ELF-1 (cell line): Measurements from ENCODE around the gene CCDC74A.
"Not testable (repeated sequence)": the region's sequence is repeated elsewhere in the genome, so short reads cannot be mapped to it uniquely, and the experiment has no call there.

Source experiments
- DNase-seq: peaks from one replicate; pipeline ENCODE4 v3.0.0-alpha.2; 2016; ENCODE audit warnings: low read depth, low spot score

CCDC74A gene

DNA sequence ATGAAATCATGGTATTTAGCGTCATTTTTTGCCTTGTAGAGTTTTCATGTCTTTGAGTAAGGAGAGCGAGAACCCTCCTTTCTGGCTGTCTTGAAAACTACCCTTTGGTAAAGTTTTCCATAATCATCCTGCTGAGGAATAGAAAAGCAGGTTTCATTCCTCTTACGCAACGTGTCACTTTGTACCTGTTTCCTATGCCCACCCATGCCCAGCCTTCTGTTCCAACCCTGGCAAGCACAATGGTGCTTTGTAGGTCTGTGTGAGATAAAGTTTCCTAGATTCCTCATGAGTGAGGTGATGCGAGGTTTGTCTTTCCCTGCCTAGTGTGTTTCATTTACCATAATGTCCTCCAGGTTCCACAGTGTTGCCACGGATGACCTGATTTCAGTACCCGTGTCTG, 29.3 kb downstream of the CCDC74A start:
- DNase-seq: no peak

DNA sequence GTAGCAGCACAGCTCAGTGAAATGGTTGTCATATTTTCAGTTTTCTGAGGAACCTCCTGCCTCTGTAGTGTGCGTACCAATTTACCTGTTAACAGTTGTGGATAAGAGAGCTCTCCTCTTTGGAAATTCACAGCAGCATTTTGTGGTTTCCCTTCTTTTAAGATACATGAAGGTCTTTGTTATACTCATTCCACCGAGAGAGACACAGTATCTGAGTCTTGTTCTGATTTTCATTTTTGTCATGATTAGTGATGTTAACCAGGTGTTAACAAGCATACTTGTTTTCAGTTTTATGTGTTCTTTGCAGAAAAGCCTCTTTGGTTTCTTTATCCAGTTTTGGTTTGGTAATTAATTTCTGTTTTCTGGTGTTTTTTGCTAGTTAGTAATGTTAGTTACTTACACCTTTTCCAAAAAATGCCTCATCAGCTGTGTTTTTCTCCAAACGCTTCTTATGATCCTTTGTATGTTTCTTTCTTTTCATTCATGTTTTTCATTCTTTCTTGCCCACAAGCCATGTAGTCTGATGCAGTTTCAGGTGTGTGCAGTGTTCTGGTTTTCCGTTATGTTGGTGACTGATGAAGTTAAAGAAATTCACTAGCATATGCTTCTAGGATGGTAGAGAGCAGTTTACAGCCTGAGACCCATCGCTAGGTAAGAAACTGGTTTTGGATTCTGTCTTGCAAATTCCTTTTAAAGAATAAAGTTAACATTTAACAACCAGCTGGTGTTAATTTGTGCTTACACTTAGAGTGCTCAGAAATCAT, 30.1 kb downstream of the CCDC74A start:
- DNase-seq: no peak

DNA sequence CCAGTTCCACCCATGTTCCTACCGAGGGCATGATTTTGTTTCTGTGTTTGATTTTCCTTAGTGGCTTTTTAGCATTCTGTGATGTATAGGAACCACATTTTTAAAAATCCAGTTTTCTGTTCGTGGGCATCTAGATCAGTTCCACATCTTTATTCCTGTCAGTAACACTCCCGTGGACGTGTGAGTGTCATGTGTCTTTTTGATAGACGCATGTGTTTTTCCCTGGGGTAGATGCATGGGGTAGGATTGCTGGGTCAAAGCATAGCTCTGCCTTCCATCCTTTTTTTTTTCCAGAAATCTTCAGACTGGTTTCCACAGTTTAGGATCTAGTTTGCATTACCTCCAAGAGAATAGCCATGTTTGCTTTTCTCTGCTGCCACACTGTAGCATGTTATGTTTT, 38.7 kb downstream of the CCDC74A start:
- no peak for DNase-seq

DNA sequence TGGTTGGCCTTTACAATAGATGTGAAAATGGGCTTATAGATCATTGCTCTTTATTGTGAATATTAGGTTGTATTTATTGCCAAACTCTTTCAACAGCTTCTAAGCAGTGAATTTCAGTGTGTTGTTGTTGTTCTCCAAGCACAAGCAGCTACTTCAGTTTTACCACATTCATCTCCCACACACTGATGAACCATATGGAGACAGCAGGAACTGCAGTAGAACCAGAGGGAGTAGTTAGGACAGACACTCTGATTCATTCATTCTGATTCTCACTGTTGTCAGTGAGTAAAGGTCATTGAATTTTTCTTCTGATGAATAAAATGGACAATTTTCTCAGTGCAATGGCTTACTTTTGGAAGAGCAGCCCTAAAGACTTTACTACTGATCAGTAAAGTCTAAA, 40.2 kb downstream of the CCDC74A start:
- no peak for DNase-seq

DNA sequence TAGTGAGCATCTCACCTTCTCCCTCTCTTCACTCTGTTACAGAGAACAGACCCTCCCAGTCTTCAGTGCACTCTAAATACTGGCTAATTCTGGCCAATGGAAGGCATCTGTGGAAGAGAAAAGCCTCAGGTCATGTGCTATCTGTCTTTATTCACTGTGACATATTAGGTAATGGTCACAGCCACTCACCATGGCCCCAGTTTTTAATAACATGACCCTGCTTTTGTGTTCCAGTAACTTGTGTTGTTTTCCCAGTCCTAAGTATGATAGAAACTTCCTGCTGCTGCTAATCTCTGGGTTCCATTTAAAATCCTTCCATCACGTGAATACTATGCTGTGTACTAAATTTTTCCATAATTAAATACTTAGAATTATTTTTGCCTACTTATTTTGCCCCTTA, 40.7 kb downstream of the CCDC74A start:
- DNase-seq: not testable (repeated sequence)

DNA sequence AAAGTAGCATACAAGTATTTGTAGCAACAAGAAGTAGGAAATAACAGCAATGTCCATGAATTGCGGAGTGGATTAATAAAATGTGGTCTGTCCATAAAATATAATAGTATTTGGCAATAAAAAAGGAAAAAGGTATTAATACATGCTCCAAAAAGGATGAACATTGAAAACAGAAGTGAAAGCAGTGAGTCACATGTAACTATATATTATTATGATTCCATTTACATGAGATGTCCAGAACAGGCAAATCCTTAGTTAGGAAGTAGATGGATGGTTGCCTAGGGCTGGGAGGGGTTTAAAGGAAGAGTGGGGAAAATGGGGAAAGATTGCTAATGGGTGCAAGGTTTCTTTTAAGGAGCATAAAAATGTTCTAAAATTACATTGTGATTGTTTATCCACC, 44.5 kb downstream of the CCDC74A start:
- no peak for DNase-seq

DNA sequence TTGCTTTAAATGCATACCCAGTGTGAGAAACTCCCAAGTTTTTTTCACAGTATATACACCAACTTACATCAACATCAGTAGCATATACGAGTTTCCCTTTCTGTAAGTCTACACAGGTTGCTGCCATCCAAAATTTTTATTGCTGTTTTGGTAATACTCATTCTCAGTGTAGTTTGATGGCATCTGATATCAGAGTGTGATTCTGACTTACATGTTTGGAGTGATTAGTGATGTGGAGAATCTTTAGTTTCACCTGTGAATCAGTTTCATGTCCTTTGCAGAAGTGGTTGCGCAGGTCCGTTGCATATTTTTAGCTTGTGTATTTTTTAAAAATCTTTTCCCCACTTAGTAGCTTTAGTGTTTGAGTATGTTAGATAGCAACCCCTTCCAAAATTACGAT, 50.1 kb downstream of the CCDC74A start:
- DNase-seq: no peak

DNA sequence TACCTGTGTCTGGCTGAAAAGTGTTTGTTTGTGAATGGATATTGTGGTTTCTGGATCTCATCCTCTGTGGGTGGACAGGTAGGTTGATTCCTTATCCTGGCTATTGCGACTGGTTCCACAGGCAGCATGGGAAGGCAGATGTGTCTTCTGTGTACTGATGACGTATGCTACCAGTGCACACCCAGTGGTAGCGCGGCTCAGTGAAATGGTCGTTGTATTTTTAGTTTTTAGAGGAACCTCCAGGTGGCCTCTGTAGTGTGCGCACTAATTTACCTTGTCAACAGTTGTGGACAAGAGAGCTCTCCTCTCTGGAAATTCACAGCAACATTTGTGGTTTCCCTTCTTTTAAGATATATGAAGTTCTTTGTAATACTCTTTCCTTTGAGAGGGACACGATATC, 52.5 kb downstream of the CCDC74A start:
- DNase-seq: no peak
